ENCODE results near the gene GPC5.

GPC5 gene

DNA sequence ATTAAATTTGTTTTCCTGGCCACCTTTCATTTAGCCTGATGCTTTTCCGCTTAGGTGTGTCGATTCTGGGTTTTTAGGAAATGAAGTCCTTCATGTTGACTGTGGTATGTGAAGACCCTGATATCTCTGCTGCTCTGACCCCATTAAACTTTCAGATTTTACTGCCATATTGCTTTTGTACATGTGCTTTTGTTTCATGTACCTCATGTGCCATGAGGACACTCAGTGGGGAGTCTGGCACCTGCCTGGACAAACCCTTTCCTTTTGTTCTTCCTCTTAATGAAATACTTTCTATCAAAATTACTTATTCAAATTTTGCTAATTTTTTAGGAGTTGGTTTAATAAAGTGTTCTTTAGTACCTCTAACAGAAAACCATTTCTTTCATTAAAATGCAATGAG lies 774.8 kb downstream of the GPC5 start:
- no peak for TF ChIP-seq ZNF274 (IDR thresholded peaks at IDR 0.05; ENCODE audit: low read depth, low read length)
- H3K4me3 ChIP-seq (ENCODE audit: low read length) = no peak overlapping the region

DNA sequence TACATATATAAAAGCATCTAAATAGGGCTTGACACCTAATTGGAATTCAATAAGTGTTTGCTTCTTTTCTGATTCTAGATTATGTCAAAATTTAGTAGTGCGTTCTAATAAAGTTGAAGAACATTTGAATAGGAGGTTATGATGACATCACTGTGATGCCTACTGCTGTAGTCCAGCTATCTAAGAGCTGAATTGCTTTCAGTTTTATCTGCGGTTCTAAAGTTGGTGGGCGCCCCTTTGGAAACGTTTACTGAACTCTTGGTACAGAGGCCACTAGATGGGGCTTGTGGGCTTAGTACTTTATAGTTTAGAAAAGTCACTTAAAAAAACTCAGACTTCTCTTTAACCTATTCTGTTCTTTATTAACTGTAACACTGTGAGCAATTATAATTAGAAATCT lies 776.9 kb downstream of the GPC5 start:
- TF ChIP-seq ZNF274 (IDR thresholded peaks at IDR 0.05; ENCODE audit: low read depth, low read length) = no peak
- H3K4me3 ChIP-seq (ENCODE audit: low read length) = no peak overlapping the region

GRCh38 chr13:92177966-92178365 lies 779.5 kb downstream of the GPC5 start:
- no peak for TF ChIP-seq ZNF274 (IDR thresholded peaks at IDR 0.05; ENCODE audit: low read depth, low read length)
- H3K4me3 ChIP-seq (ENCODE audit: low read length) = no peak overlapping the region

- H3K4me3 ChIP-seq (ENCODE audit: low read length) = no peak overlapping the region
- TF ChIP-seq ZNF274 (IDR thresholded peaks at IDR 0.05; ENCODE audit: low read depth, low read length) = no peak
Observed at GRCh38 chr13:92179223-92179622, 780.8 kb downstream of the GPC5 start.

- no peak for TF ChIP-seq ZNF274 (IDR thresholded peaks at IDR 0.05; ENCODE audit: low read depth, low read length)
- H3K4me3 ChIP-seq (ENCODE audit: low read length) = no peak overlapping the region
Observed at GRCh38 chr13:92187378-92187989, 789.1 kb downstream of the GPC5 start.

- H3K4me3 ChIP-seq (ENCODE audit: low read length) = no peak overlapping the region
- no peak for TF ChIP-seq ZNF274 (IDR thresholded peaks at IDR 0.05; ENCODE audit: low read depth, low read length)
Observed at GRCh38 chr13:92188574-92188973, 790.2 kb downstream of the GPC5 start.

DNA sequence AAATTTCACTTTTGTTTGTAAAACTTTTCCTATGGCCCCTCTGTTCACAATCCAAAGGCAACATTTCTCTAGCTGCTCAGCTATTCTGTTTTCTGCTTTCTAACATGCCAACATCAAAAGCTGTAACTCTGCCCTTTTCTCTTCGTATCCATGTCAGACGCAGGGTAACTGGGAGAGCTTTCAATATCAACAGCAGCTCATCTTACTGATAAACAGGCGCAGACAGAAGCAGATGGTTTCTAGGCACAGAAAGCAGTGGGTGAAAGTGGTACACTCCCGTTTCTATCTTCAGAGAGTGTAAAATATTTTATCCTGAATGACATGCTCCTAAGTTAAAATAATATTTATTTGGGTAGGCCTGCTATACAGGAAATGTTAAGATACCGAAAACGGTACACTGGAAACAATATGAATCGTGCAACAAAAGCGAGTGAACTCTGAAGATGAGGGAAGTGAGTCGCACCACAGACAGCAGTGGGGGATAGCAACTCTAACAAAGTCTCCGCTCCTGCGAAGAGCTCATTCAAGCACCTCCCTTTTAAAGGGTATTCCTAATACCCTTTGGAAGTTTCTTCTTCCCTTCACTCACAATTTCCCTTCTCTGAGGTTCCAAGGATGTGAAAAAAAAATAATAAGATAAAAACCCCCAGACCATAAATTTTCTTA lies 798.3 kb downstream of the GPC5 start:
- TF ChIP-seq ZNF274 (IDR thresholded peaks at IDR 0.05; ENCODE audit: low read depth, low read length) = no peak
- no peak overlapping the region for H3K4me3 ChIP-seq (ENCODE audit: low read length)

GRCh38 chr13:92197669-92198068 lies 799.2 kb downstream of the GPC5 start:
- H3K4me3 ChIP-seq (ENCODE audit: low read length) = no peak overlapping the region
- no peak for TF ChIP-seq ZNF274 (IDR thresholded peaks at IDR 0.05; ENCODE audit: low read depth, low read length)

GRCh38 chr13:92218615-92219014 lies 820.2 kb downstream of the GPC5 start:
- TF ChIP-seq ZNF274 (IDR thresholded peaks at IDR 0.05; ENCODE audit: low read depth, low read length) = no peak
- H3K4me3 ChIP-seq (ENCODE audit: low read length) = no peak overlapping the region

- no peak overlapping the region for H3K4me3 ChIP-seq (ENCODE audit: low read length)
- TF ChIP-seq ZNF274 (IDR thresholded peaks at IDR 0.05; ENCODE audit: low read depth, low read length) = no peak
Observed at GRCh38 chr13:92221916-92222315, 823.5 kb downstream of the GPC5 start.

GRCh38 chr13:92224052-92224821 lies 825.8 kb downstream of the GPC5 start:
- H3K4me3 ChIP-seq (ENCODE audit: low read length) = no peak overlapping the region
- no peak for TF ChIP-seq ZNF274 (IDR thresholded peaks at IDR 0.05; ENCODE audit: low read depth, low read length)

DNA sequence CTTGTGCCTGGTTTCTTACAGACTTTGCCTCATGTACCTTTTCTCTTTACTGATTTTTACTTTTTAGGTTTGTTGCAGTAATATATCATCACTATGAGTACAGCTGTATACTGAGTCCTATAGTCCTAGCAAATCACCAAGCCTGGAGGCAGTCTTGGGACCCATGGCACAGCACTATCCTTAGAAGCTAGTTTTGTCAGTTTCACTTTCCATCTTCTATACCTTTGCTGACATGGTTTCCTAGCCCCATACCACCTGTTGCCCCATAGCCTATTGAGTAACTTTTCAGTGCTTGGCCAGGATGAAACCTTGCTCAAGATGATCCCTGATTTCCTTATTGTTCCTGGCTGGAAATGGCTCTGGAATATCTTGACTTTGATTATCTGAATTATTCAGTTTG lies 826.4 kb downstream of the GPC5 start:
- no peak overlapping the region for H3K4me3 ChIP-seq (ENCODE audit: low read length)
- no peak for TF ChIP-seq ZNF274 (IDR thresholded peaks at IDR 0.05; ENCODE audit: low read depth, low read length)

- no peak overlapping the region for H3K4me3 ChIP-seq (ENCODE audit: low read length)
- TF ChIP-seq ZNF274 (IDR thresholded peaks at IDR 0.05; ENCODE audit: low read depth, low read length) = no peak
Observed at GRCh38 chr13:92225861-92226260, 827.4 kb downstream of the GPC5 start.

GRCh38 chr13:92232871-92233270 lies 834.5 kb downstream of the GPC5 start:
- no peak for TF ChIP-seq ZNF274 (IDR thresholded peaks at IDR 0.05; ENCODE audit: low read depth, low read length)
- H3K4me3 ChIP-seq (ENCODE audit: low read length) = no peak overlapping the region

GRCh38 chr13:92251671-92252210 lies 853.3 kb downstream of the GPC5 start:
- TF ChIP-seq ZNF274 (IDR thresholded peaks at IDR 0.05; ENCODE audit: low read depth, low read length) = no peak
- H3K4me3 ChIP-seq (ENCODE audit: low read length) = no peak overlapping the region

Measured in GM08714 (cell line).